KMS-11 (cell line): ENCODE results near the gene EFEMP1.

Source experiments
- H2AFZ ChIP-seq: fragments of 200-600 bp; sonication (generic); 2 replicates; pipeline ENCODE4 v1.6.1; 2016; ENCODE audit warnings: antibody characterized with exemption, mixed run types, low read depth
- H3K27ac ChIP-seq: fragments of 200-600 bp; sonication (generic); 2 replicates; pipeline ENCODE4 v1.6.1; 2016; ENCODE audit warnings: mild to moderate bottlenecking, mixed run types
- H3K27me3 ChIP-seq: fragments of 200-600 bp; sonication (generic); 2 replicates; pipeline ENCODE4 v1.6.1; 2017; ENCODE audit warnings: mild to moderate bottlenecking, low read depth, mixed run types, moderate library complexity; ENCODE audit not compliant: insufficient read depth
- H3K36me3 ChIP-seq: fragments of 200-600 bp; sonication (generic); 2 replicates; pipeline ENCODE4 v1.6.1; 2017; ENCODE audit warnings: mild to moderate bottlenecking, mixed run types; ENCODE audit not compliant: insufficient read depth
- H3K4me1 ChIP-seq: fragments of 200-600 bp; sonication (generic); 2 replicates; pipeline ENCODE4 v1.6.1; 2016; ENCODE audit warnings: mild to moderate bottlenecking, low read depth, mixed run types; ENCODE audit not compliant: poor library complexity, severe bottlenecking
- H3K4me2 ChIP-seq: fragments of 200-600 bp; sonication (generic); 2 replicates; pipeline ENCODE4 v1.7.0; 2016; ENCODE audit warnings: mild to moderate bottlenecking, mixed run types
- H3K4me3 ChIP-seq: fragments of 200-600 bp; sonication (generic); IDR thresholded peaks from 2 replicates; pipeline ENCODE4 v1.6.1; 2017; ENCODE audit warnings: low read depth, low read length, mixed read lengths; ENCODE audit not compliant: insufficient read depth
- H3K79me2 ChIP-seq: fragments of 200-600 bp; sonication (generic); 2 replicates; pipeline ENCODE4 v1.6.1; 2016; ENCODE audit warnings: low read depth, mixed run types; ENCODE audit not compliant: insufficient read depth
- H3K9ac ChIP-seq: fragments of 200-600 bp; sonication (generic); 2 replicates; pipeline ENCODE4 v1.6.1; 2016; ENCODE audit warnings: mild to moderate bottlenecking, mixed run types
- H4K20me1 ChIP-seq: fragments of 200-600 bp; sonication (generic); 2 replicates; pipeline ENCODE4 v1.6.1; 2016; ENCODE audit warnings: mild to moderate bottlenecking, mixed run types; ENCODE audit not compliant: insufficient read depth
- TF ChIP-seq, protein P1 (sequence below): fragments of 200-600 bp; sonication (generic); conservative IDR thresholded peaks from 2 replicates; pipeline ENCODE4 v1.6.1; 2017; ENCODE audit warnings: low read depth, mild to moderate bottlenecking, antibody characterized with exemption, low read length, moderate library complexity, mixed read lengths

Gene EFEMP1

GRCh38 chr2:55957142-55957541 is 33.6 kb upstream of the EFEMP1 start:
- H3K4me3 ChIP-seq = no peak overlapping the region
- H3K9ac ChIP-seq = no peak overlapping the region
- H3K36me3 ChIP-seq = no peaks in the 10 kb centered on the region
- no peaks in the 10 kb centered on the region for H3K4me1 ChIP-seq
- no peak overlapping the region for H3K27ac ChIP-seq
- H3K4me2 ChIP-seq = no peak overlapping the region
- no peaks in the 10 kb centered on the region for H4K20me1 ChIP-seq
- H2AFZ ChIP-seq = no peak overlapping the region
- TF ChIP-seq, protein P1, sequence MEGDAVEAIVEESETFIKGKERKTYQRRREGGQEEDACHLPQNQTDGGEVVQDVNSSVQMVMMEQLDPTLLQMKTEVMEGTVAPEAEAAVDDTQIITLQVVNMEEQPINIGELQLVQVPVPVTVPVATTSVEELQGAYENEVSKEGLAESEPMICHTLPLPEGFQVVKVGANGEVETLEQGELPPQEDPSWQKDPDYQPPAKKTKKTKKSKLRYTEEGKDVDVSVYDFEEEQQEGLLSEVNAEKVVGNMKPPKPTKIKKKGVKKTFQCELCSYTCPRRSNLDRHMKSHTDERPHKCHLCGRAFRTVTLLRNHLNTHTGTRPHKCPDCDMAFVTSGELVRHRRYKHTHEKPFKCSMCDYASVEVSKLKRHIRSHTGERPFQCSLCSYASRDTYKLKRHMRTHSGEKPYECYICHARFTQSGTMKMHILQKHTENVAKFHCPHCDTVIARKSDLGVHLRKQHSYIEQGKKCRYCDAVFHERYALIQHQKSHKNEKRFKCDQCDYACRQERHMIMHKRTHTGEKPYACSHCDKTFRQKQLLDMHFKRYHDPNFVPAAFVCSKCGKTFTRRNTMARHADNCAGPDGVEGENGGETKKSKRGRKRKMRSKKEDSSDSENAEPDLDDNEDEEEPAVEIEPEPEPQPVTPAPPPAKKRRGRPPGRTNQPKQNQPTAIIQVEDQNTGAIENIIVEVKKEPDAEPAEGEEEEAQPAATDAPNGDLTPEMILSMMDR = no peak
- H3K79me2 ChIP-seq = no peaks in the 10 kb centered on the region
- H3K27me3 ChIP-seq = no peaks in the 10 kb centered on the region

GRCh38 chr2:55954306-55955035 is 30.9 kb upstream of the EFEMP1 start:
- Histone ChIP-seq H3K4me2 (no peak overlapping the region), H3K4me1 (no peaks in the 10 kb centered on the region), H3K4me3 (no peak overlapping the region), H3K9ac (no peak overlapping the region), H2AFZ (no peak overlapping the region), H3K36me3 (no peaks in the 10 kb centered on the region), H3K27me3 (no peaks in the 10 kb centered on the region), H3K27ac (no peak overlapping the region), H3K79me2 (no peaks in the 10 kb centered on the region), H4K20me1 (no peaks in the 10 kb centered on the region)
- TF ChIP-seq, protein P1 = no peak

DNA sequence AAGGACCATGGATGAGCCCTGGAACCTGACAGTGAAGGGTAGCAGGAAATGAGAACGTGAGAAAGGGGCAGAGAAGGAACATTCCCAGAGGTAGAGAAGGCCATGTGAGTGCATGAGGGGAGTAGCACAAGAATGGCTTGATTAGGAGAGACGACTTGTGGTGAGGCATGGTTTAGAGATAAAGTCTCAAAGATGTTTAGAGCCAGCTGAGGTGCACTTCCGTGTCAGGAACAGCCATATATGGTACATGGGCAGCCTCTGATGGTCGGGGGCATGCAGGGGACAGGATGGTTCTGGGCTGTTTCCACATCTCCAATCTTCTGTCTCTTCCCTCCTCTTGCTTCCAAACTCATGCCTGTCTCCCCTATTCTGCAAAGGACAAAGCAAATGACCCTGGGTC is 28.8 kb upstream of the EFEMP1 start:
- no peak overlapping the region for H3K27ac ChIP-seq
- H3K27me3 ChIP-seq = no peaks in the 10 kb centered on the region
- no peaks in the 10 kb centered on the region for H3K79me2 ChIP-seq
- H3K4me2 ChIP-seq = no peak overlapping the region
- no peaks in the 10 kb centered on the region for H3K4me1 ChIP-seq
- H3K9ac ChIP-seq = no peak overlapping the region
- H2AFZ ChIP-seq = no peak overlapping the region
- TF ChIP-seq, protein P1 = no peak
- H3K4me3 ChIP-seq = no peak overlapping the region
- H3K36me3 ChIP-seq = no peaks in the 10 kb centered on the region
- H4K20me1 ChIP-seq = no peaks in the 10 kb centered on the region

DNA sequence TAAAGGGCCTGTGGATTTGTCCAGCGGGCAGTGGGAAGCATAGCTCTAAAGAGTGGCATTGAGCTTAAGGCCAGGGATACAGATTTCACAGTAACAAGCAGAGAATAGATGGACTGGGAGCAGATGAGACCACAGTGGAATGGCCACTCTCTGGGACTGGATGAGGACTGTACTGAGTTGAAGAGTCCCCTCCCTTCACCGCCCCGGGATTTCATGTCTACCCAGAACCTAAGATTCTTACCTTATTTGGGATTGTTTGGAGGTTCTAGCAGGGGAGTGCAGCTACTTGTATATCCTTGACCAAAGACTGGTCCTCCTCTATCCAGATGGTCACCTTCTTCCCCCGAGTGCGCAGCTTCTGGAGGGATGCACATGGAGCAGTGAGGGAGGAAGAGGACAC is 28.0 kb upstream of the EFEMP1 start:
- no peaks in the 10 kb centered on the region for H3K79me2 ChIP-seq
- H3K36me3 ChIP-seq = no peaks in the 10 kb centered on the region
- H4K20me1 ChIP-seq = no peaks in the 10 kb centered on the region
- H3K4me1 ChIP-seq = no peaks in the 10 kb centered on the region
- no peak overlapping the region for H3K27ac ChIP-seq
- TF ChIP-seq, protein P1 = no peak
- no peak overlapping the region for H3K4me2 ChIP-seq
- no peak overlapping the region for H3K4me3 ChIP-seq
- H2AFZ ChIP-seq = no peak overlapping the region
- no peaks in the 10 kb centered on the region for H3K27me3 ChIP-seq
- no peak overlapping the region for H3K9ac ChIP-seq
